HepG2 (cell line): Measurements from ENCODE around the gene CSE1L. TPM values are rescaled to one million over a fixed set of nuclear protein-coding genes. Genes with fewer than 3 reads are reported as not detected.

Source experiments
- ARHGAP35 ChIP-seq: sonication (generic); formaldehyde crosslinking; IDR thresholded peaks from 2 replicates; pipeline ENCODE4 v1.9.0; 2022; ENCODE audit warnings: mild to moderate bottlenecking, inconsistent platforms, moderate library complexity, missing genetic modification reagents, borderline replicate concordance
- GABPB1 ChIP-seq: IDR thresholded peaks from 2 replicates; pipeline ENCODE4 v1.6.1; 2016; ENCODE audit warnings: mild to moderate bottlenecking, missing genetic modification reagents, moderate library complexity, missing compliant biosample characterization
- GATAD2A ChIP-seq: IDR thresholded peaks from 2 replicates; pipeline ENCODE4 v1.6.1; 2016
- MAZ ChIP-seq, 2 experiments: sonication (generic) in 1 of 2; formaldehyde crosslinking in 1 of 2; IDR thresholded peaks; 2 replicates each; pipeline versions ENCODE4 v1.5.0 to v1.6.1; 2012 to 2020; ENCODE audit warnings: low read depth in 2 of 2, mild to moderate bottlenecking in 2 of 2, borderline replicate concordance in 1 of 2, improper control_type of control experiment in 1 of 2, low read length in 1 of 2, missing genetic modification reagents in 1 of 2, moderate library complexity in 1 of 2
- NFYB ChIP-seq: sonication (generic); formaldehyde crosslinking; IDR thresholded peaks from 2 replicates; pipeline ENCODE4 v1.4.0; 2020; ENCODE audit warnings: missing genetic modification reagents
- RFX3 ChIP-seq: IDR thresholded peaks from 2 replicates; pipeline ENCODE4 v1.6.1; 2016; ENCODE audit warnings: missing biosample characterization, missing genetic modification reagents
- THRA ChIP-seq: sonication (generic); formaldehyde crosslinking; IDR thresholded peaks from 2 replicates; pipeline ENCODE4 v1.4.0; 2020; ENCODE audit warnings: missing genetic modification reagents, borderline replicate concordance
- ZHX1 ChIP-seq: sonication (generic); formaldehyde crosslinking; IDR thresholded peaks from 2 replicates; pipeline ENCODE4 v1.8.1; 2022; ENCODE audit warnings: low read depth, mild to moderate bottlenecking, missing genetic modification reagents
- ZNF598 ChIP-seq: sonication (generic); formaldehyde crosslinking; IDR thresholded peaks from 2 replicates; pipeline ENCODE4 v1.5.1; 2020; ENCODE audit warnings: mild to moderate bottlenecking, missing genetic modification reagents, borderline replicate concordance
- ZNF749 ChIP-seq: sonication (generic); formaldehyde crosslinking; IDR thresholded peaks from 2 replicates; pipeline ENCODE4 v1.8.0; 2022; ENCODE audit warnings: mild to moderate bottlenecking, missing genetic modification reagents, moderate library complexity, borderline replicate concordance
- polyA plus RNA-seq, 8 experiments: library from polyadenylated mRNA; depleted of rRNA in 3 of 8; stranded (reverse) in 7 of 8; unstranded in 1 of 8; fragments of >200 nt; fragmentation: Illumina TruSeq in 4 of 8; extraction: Trizol in 4 of 8; gene quantifications; 2 replicates each; pipeline versions ENCODE4 v1.2.1 to v1.2.3, GENCODE V29; 2011 to 2016; ENCODE audit warnings: low read depth in 4 of 8, missing spikeins in 1 of 8, mixed read lengths in 1 of 8; ENCODE audit not compliant: insufficient read depth in 1 of 8
- total RNA-seq, 5 experiments: library from RNA; depleted of rRNA; stranded (reverse); fragments of >200 nt; fragmentation: Illumina TruSeq; extraction: Trizol; gene quantifications; 2 replicates each; pipeline ENCODE4 v1.2.3, GENCODE V29; 2016; ENCODE audit warnings: low read depth in 1 of 5
- TF ChIP-seq, protein P1 (sequence below): sonication (generic); formaldehyde crosslinking; IDR thresholded peaks from 2 replicates; pipeline ENCODE4 v1.9.0; 2022; ENCODE audit warnings: missing genetic modification reagents, mild to moderate bottlenecking, borderline replicate concordance

Gene CSE1L
- total and polyA plus RNA-seq, 2 of the 13 experiments (the other 11 are each of a cell fraction or from before 2014, with no cell fraction given): 56.9 to 258 TPM

GRCh38 chr20:49132995-49133478 lies 86.9 kb downstream of the CSE1L start (continued):
- TF ChIP-seq, protein P1, sequence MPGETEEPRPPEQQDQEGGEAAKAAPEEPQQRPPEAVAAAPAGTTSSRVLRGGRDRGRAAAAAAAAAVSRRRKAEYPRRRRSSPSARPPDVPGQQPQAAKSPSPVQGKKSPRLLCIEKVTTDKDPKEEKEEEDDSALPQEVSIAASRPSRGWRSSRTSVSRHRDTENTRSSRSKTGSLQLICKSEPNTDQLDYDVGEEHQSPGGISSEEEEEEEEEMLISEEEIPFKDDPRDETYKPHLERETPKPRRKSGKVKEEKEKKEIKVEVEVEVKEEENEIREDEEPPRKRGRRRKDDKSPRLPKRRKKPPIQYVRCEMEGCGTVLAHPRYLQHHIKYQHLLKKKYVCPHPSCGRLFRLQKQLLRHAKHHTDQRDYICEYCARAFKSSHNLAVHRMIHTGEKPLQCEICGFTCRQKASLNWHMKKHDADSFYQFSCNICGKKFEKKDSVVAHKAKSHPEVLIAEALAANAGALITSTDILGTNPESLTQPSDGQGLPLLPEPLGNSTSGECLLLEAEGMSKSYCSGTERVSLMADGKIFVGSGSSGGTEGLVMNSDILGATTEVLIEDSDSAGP (CRISPR knock-in tag): no peak
- TF ChIP-seq GATAD2A (CRISPR knock-in tag) (0 out of 2 replicates have a peak, but pooled peaks have one; percentile 25), GABPB1 (CRISPR knock-in tag) (no peak), ARHGAP35 (CRISPR knock-in tag) (no peak), ZNF598 (CRISPR knock-in tag) (peak; percentile 63; the same call in 1 of the 2 replicates), NFYB (no peak), MAZ (IDR thresholded peaks at IDR 0.05; ENCODE audit: borderline replicate concordance, low read depth, low read length) (no peak), MAZ (CRISPR knock-in tag; IDR thresholded peaks at IDR 0.05; ENCODE audit: low read depth) (no peak), THRA (CRISPR knock-in tag) (peak; percentile 19; the same call in 1 of the 2 replicates), RFX3 (CRISPR knock-in tag) (no peak), ZHX1 (CRISPR knock-in tag) (no peak), ZNF749 (CRISPR knock-in tag) (0 out of 2 replicates have a peak, but pooled peaks have one; percentile 36)
